GM23338 (cell line): ENCODE results near the gene SLC51B.

Experiments used
- CTCF ChIP-seq, 2 experiments: fragments of 200-600 bp in 1 of 2; sonication (generic) in 1 of 2; conservative IDR thresholded peaks; 2 replicates each; pipeline versions ENCODE4 v1.5.1 to v1.6.1; 2016 to 2017; ENCODE audit warnings: antibody characterized with exemption in 2 of 2, low read depth in 2 of 2, mild to moderate bottlenecking in 2 of 2, moderate library complexity in 1 of 2
- EZH2phosphoT487 ChIP-seq: fragments of 200-600 bp; sonication (generic); IDR thresholded peaks from one replicate; pipeline ENCODE4 v1.8.1; 2018; ENCODE audit warnings: antibody characterized with exemption; ENCODE audit not compliant: unreplicated experiment
- REST ChIP-seq: IDR thresholded peaks from one replicate; pipeline ENCODE4 v1.6.1; 2018; ENCODE audit warnings: antibody characterized with exemption; ENCODE audit not compliant: unreplicated experiment
- ZNF331 ChIP-seq: fragments of 250-450 bp; sonication (Bioruptor Pico); IDR thresholded peaks from 2 replicates; pipeline ENCODE4 v1.5.0; 2020; ENCODE audit warnings: low read depth, mild to moderate bottlenecking, moderate library complexity

GRCh38 chr15:65077291-65077980 is 32.2 kb downstream of the SLC51B start:
- TF ChIP-seq CTCF (conservative IDR thresholded peaks at IDR 0.05; ENCODE audit: low read depth in 2 of 2) = peak in 1 of 2 experiments; percentile 8; a peak in 1 of 4 replicates
- TF ChIP-seq REST = no peak
- TF ChIP-seq ZNF331 (CRISPR knock-in tag) = no peak
- no peak for TF ChIP-seq EZH2phosphoT487
